HG03575 (cell line): Measurements from ENCODE around the gene PCDH9.
A peak's percentile ranks its signal among the peaks of the same experiment; 100 is the strongest.

Source experiments
- ATAC-seq: cut with Tn5 transposase; IDR thresholded peaks from one replicate; pipeline ENCODE4 v1.9.1; 2021; ENCODE audit not compliant: unreplicated experiment, insufficient number of reproducible peaks, low FRiP score; ENCODE audit errors: extremely low read depth

PCDH9 gene

GRCh38 chr13:66506979-66507378, 723.2 kb downstream of the PCDH9 start:
- peak; percentile 48 for ATAC-seq

GRCh38 chr13:66506051-66506777, 723.9 kb downstream of the PCDH9 start:
- ATAC-seq: no peak

DNA sequence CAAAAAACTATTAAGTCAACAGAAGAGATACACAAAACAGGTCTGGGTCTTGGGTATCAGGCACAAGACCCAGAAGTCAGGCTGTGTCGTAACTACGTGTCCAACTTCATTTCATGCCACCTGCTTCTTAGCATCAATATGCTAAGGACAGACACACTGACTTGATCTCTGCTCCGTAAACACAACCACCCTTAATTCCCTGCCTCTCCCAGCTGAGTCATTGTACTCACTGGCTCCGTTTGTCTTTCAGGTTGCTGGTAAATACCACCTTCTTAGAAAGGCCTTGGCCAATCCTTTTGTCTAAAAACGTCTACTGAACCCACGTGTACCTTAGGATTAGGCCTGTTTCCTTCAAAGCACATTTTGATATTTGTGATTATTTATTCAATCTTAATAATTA, 726.2 kb downstream of the PCDH9 start:
- ATAC-seq: no peak

GRCh38 chr13:66501181-66501580, 729.0 kb downstream of the PCDH9 start:
- no peak for ATAC-seq

- ATAC-seq: peak; percentile 48
These were observed 737.7 kb downstream of the PCDH9 start for GRCh38 chr13:66492479-66492878.

DNA sequence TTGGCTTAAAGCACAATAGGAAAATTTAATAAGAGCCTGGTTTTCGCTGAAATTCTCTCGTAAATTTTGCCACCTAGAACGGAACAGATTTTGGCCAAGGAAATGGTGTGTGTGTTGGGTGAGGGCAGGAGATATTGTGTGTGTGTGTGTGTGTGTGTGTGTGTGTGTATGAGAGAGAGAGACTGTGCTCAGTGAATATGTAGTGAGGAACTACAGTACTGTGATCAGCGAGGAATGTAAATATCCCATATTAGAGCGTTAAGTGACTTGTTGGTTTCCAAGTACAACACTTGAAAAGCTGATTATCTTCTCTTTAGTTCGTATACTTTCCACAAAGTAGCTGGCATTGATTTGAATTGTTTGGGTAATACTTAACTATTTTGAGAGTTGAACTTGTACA, 738.9 kb downstream of the PCDH9 start:
- ATAC-seq: no peak

- no peak for ATAC-seq
These were observed 740.5 kb downstream of the PCDH9 start for GRCh38 chr13:66489586-66489985.

DNA sequence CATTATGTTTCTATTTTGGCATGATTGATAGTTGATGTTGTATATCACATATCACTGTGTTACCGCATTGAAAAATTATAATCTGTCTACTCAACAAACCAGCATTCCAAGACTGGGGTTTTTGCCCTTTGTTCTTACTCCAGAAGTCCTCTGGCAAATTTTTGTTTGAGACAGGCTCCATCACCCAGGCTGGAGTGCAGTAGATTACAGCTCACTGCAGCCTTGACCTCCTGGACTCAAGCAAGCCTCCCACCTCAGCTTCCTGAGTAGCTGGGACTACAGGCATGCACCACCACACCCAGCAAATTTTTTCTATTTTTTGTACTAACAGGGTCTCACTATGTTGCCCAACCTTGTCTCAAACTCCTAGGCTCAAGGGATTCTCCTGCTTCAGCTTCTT, 741.0 kb downstream of the PCDH9 start:
- ATAC-seq: no peak

GRCh38 chr13:66483712-66484111, 746.4 kb downstream of the PCDH9 start:
- ATAC-seq: no peak

DNA sequence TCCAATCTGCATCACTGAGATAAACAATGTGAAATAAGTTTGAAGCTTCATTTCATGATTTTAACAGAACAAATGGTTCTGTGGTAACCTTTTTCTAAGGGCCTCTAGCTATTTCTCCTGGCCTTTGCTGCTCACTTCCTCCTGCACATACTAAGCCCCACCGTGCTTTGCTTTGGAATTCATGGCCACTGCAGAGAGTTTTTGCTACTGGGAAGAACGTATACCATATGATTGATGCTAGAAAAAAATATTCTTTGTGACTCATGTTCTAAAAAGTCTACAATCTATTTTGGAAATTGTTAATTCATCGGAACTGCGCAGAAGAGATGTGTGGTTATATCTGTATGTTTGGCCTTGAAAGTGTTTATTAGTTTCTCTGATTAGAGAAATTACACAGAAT, 747.3 kb downstream of the PCDH9 start:
- no peak for ATAC-seq

DNA sequence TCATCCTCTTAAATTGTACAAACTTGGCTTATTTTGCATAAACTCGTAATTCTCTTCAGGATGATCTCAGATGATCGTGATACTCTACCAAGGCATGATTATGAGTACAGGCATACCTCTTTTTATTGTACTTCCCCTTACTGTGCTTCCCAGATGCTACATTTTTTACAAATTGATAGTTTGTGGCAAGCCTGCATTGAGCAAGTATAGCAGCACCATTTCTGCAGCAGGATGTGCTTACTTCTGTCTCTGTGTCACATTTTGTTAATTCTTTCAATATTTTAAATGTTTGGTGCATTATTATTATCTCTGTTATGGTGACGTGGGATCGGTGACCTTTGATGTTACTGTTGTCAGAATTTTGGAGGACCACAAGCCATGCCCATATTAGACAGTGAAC, 752.3 kb downstream of the PCDH9 start:
- no peak for ATAC-seq

DNA sequence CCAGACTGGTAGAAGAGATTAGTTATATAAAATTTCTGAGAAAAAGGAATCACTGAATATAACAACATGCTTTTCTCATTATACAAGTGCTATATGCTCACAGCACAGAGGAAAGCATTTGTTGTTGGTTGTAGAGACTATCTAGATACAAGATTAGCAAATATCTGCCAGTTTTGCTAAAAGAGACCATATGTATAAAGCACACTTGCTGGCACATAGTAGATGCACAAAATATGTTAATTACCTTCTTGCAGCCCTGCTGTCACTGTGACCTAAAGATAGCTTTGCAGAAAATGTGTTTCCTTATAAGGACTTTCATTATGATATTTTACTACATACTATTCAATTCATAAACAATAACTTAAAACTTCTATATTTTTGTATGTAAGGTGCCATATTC, 755.1 kb downstream of the PCDH9 start:
- no peak for ATAC-seq

- no peak for ATAC-seq
These were observed 760.4 kb downstream of the PCDH9 start for GRCh38 chr13:66469745-66470144.

DNA sequence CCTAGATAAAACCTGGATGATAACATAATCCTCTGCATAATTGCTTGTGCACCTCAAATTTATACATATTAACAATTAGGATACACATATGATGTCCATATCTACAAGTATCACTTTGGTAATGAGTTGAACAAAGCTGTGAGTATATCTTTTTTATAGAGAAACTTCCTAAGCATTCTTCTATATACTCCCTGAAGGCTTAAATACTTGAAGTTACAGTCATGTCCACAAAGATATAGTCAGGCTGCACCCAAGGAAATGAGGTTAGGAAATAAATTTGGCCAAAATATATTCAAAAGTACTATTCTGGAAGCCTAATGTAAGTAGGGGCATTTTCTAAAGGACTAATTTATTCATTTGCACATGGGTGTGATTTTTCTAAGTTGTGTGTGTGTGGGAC, 761.5 kb downstream of the PCDH9 start:
- no peak for ATAC-seq

- ATAC-seq: no peak
These were observed 767.9 kb downstream of the PCDH9 start for GRCh38 chr13:66462187-66462586.

- no peak for ATAC-seq
These were observed 769.1 kb downstream of the PCDH9 start for GRCh38 chr13:66461021-66461420.

DNA sequence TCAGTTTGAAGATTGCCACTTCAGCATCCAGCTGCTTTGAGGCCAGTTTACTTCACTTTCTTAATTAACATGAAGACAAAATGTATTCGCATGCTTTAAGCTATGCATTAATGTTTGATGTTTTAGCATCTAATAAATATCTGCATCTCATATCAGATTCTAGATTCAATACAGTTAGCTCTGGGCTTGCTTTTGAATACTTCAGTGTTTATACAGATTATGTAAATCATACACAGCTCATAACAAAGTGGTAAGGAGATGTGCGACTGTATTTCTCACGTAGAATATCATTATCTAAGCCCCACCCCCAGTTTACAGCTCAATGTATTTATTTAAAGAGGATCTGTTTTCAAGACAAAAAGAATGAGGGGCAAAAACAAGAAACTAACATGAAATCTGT, 770.5 kb downstream of the PCDH9 start:
- no peak for ATAC-seq

- no peak for ATAC-seq
These were observed 771.0 kb downstream of the PCDH9 start for GRCh38 chr13:66459143-66459542.

DNA sequence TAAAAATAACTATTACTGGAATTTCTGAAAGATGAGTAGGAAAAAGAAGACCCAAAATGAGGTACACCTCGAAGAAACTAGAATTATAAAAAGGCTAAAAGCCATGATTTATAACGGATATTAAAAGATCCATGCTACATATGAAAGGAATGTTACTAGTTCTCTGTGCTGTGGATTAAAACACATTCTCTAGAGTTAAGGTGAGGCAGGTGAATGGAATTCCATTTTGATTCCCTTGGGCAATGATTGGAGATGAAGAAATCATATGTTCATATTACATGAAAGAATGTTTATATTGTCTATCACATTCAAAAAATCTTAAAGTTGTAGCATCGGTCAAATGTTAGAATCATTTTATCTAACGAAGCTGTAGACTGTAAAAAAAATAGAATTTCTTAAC, 783.7 kb downstream of the PCDH9 start:
- no peak for ATAC-seq

- no peak for ATAC-seq
These were observed 786.2 kb downstream of the PCDH9 start for GRCh38 chr13:66443926-66444325.

- no peak for ATAC-seq
These were observed 789.2 kb downstream of the PCDH9 start for GRCh38 chr13:66440938-66441337.
